ENCODE results near the gene TP63. TPM values are rescaled to one million over a fixed set of nuclear protein-coding genes. Genes with fewer than 3 reads are reported as not detected.

Gene TP63
- total RNA-seq, 1 experiment from 2014 or later: 4.9 TPM

DNA sequence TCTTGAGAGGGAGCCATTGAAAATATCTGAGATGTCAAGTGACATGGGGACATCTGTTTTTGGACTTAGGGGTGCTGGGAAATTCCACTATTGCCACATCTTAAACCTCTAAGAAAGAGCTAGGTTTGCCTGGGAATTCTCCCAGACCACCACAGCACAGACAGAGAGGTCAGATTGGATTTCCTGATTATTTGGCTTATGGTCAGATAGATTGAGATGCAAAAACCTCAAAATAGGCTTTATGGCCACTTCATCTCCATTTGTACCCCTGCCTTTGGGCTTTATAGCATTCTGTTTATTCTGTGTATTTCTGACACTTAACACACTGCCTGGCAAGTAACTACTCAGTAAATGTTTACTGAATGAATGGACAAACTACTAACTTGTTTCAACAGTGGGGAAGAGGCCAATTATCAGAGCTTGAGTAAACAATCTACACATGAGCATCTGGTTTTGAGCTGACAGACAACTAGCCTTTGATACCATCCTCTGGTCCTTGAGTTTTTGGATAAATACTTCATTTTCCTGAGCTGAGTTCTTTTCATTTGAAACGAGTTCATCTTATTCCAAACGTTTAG, 81.8 kb downstream of the TP63 start:
- Histone ChIP-seq H3K27me3 (replicated peaks; ENCODE audit: insufficient read depth, low read depth, low read length, poor library complexity) (no peaks in the 10 kb centered on the region), H3K9me3 (ENCODE audit: low read depth, low read length, poor library complexity, severe bottlenecking) (no peaks in the 10 kb centered on the region), H3K36me3 (ENCODE audit: insufficient read depth, low read length, poor library complexity, severe bottlenecking) (no peaks in the 10 kb centered on the region), H3K4me3 (ENCODE audit: low read depth, low read length, poor library complexity, severe bottlenecking) (no peak overlapping the region), H3K27ac (ENCODE audit: low read depth, low read length, poor library complexity, severe bottlenecking) (no peak overlapping the region), H3K4me1 (ENCODE audit: insufficient read depth, low read length, poor library complexity, severe bottlenecking) (peaks cover 37% of the 10 kb centered on the region)
- POLR2A ChIA-PET (ENCODE audit: low non-redundant PET): no interaction called here
- DNase-seq (ENCODE audit: low spot score): no peak
- TF ChIP-seq, protein P1, sequence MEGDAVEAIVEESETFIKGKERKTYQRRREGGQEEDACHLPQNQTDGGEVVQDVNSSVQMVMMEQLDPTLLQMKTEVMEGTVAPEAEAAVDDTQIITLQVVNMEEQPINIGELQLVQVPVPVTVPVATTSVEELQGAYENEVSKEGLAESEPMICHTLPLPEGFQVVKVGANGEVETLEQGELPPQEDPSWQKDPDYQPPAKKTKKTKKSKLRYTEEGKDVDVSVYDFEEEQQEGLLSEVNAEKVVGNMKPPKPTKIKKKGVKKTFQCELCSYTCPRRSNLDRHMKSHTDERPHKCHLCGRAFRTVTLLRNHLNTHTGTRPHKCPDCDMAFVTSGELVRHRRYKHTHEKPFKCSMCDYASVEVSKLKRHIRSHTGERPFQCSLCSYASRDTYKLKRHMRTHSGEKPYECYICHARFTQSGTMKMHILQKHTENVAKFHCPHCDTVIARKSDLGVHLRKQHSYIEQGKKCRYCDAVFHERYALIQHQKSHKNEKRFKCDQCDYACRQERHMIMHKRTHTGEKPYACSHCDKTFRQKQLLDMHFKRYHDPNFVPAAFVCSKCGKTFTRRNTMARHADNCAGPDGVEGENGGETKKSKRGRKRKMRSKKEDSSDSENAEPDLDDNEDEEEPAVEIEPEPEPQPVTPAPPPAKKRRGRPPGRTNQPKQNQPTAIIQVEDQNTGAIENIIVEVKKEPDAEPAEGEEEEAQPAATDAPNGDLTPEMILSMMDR (conservative IDR thresholded peaks at IDR 0.05; ENCODE audit: low read depth, low read length): no peak
- TF ChIP-seq EZH2 (IDR thresholded peaks at IDR 0.05; ENCODE audit: borderline replicate concordance, low read depth, low read length, poor library complexity, severe bottlenecking): no peak
- BruUV-seq (replicated peaks): no TSS peak
- intact Hi-C loops (cut with micrococcal nuclease; ENCODE audit: unreplicated experiment): no loop called here
- CTCF ChIA-PET: no interaction called here

DNA sequence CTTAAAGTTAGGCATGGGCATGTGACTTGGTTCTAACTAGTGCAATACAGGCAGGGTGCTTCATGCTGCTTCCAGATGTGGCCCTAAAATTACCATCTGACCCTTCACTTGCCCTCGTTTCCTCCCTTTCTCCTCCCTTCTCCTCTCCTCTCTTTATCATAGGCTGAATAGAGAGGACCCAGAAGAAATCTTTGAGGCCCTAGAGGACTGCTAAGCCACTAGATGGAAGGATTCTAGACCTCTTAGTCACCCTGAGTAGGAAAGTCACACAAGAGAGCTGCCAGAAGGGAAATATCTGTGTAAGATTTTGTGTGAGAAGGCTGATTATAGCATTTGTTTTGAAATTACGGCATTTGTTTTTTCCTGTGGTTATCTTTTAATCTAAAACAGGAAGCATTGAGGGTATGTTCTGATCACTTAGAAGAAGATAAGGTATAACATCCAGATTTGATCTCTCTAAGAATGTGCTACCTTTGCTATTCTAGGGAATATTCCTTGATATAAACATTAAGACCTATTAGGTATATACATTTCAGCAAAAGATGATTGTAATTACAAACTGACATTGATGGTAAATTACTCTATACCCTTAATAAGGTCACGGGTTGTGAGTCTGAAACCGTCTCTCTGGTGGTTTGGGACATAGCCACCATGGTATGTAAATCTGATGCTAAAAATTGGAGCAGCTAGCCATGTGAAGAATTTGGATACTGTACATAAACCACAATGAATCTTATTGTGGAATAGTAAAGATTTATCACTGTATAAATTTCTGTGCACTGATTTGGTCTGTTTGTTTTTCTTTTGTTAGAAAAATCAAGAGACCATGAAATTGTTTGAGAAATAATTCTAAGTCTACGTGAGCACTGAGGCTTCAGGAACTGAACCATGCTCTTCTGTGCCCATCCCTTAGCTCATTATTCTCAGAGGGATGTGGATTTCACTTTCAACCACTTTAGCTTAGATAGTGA, 84.1 kb downstream of the TP63 start:
- TF ChIP-seq, protein P1 (conservative IDR thresholded peaks at IDR 0.05; ENCODE audit: low read depth, low read length): no peak
- TF ChIP-seq EZH2 (IDR thresholded peaks at IDR 0.05; ENCODE audit: borderline replicate concordance, low read depth, low read length, poor library complexity, severe bottlenecking): no peak
- no peaks in the 10 kb centered on the region for H3K36me3 ChIP-seq (ENCODE audit: insufficient read depth, low read length, poor library complexity, severe bottlenecking)
- BruUV-seq (replicated peaks): no TSS peak
- peak; percentile 22 for DNase-seq (ENCODE audit: low spot score)
- POLR2A ChIA-PET (ENCODE audit: low non-redundant PET): interaction anchor here (0.6 kb wide), 1 partner anchor 47 kb away, joined by 4 read pairs; no protein-coding TSS in a partner anchor
- no peak overlapping the region for H3K4me3 ChIP-seq (ENCODE audit: low read depth, low read length, poor library complexity, severe bottlenecking)
- H3K4me1 ChIP-seq (ENCODE audit: insufficient read depth, low read length, poor library complexity, severe bottlenecking): peaks cover 25% of the 10 kb centered on the region
- H3K9me3 ChIP-seq (ENCODE audit: low read depth, low read length, poor library complexity, severe bottlenecking): no peaks in the 10 kb centered on the region
- intact Hi-C loops (cut with micrococcal nuclease; ENCODE audit: unreplicated experiment): no loop called here
- no peak overlapping the region for H3K27ac ChIP-seq (ENCODE audit: low read depth, low read length, poor library complexity, severe bottlenecking)
- CTCF ChIA-PET: no interaction called here
- no peaks in the 10 kb centered on the region for H3K27me3 ChIP-seq (replicated peaks; ENCODE audit: insufficient read depth, low read depth, low read length, poor library complexity)

DNA sequence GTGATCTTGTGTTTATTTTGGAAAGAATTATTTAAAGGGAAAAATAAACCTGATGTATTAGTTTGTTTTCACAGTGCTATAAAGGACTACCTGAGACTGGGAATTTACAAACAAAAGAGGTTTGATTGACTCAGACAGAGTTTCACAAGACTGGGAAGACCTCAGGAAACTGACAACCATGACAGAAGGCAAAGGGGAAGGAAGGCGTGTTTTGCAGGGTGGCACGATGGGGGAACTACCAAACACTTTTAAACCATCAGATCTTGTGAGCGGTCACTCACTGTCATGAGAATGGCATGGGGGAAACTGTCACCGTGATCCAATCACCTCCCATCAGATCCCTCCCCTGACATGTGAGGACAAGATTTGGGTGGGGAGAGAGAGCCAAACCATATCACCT, 87.0 kb downstream of the TP63 start:
- intact Hi-C loops (cut with micrococcal nuclease; ENCODE audit: unreplicated experiment): no loop called here
- TF ChIP-seq EZH2 (IDR thresholded peaks at IDR 0.05; ENCODE audit: borderline replicate concordance, low read depth, low read length, poor library complexity, severe bottlenecking): no peak
- TF ChIP-seq, protein P1 (conservative IDR thresholded peaks at IDR 0.05; ENCODE audit: low read depth, low read length): no peak
- CTCF ChIA-PET: no interaction called here

More for the DNA sequence above, 87.0 kb downstream of the TP63 start:
- POLR2A ChIA-PET (ENCODE audit: low non-redundant PET): no interaction called here
- no peaks in the 10 kb centered on the region for H3K36me3 ChIP-seq (ENCODE audit: insufficient read depth, low read length, poor library complexity, severe bottlenecking)
- DNase-seq (ENCODE audit: low spot score): no peak
- H3K27me3 ChIP-seq (replicated peaks; ENCODE audit: insufficient read depth, low read depth, low read length, poor library complexity): no peaks in the 10 kb centered on the region
- BruUV-seq (replicated peaks): no TSS peak
- peaks cover 11% of the 10 kb centered on the region for H3K4me1 ChIP-seq (ENCODE audit: insufficient read depth, low read length, poor library complexity, severe bottlenecking)
- no peaks in the 10 kb centered on the region for H3K9me3 ChIP-seq (ENCODE audit: low read depth, low read length, poor library complexity, severe bottlenecking)
- H3K27ac ChIP-seq (ENCODE audit: low read depth, low read length, poor library complexity, severe bottlenecking): no peak overlapping the region
- H3K4me3 ChIP-seq (ENCODE audit: low read depth, low read length, poor library complexity, severe bottlenecking): no peak overlapping the region
